GM04504 (cell line): ENCODE data around the gene TEF.
"Not testable (repeated sequence)": the region's sequence is repeated elsewhere in the genome, so short reads cannot be mapped to it uniquely, and the experiment has no call there.

Experiments
- DNase-seq: peaks from one replicate; pipeline ENCODE4 v3.0.0-alpha.2; 2012; ENCODE audit warnings: low read depth

TEF gene

DNA sequence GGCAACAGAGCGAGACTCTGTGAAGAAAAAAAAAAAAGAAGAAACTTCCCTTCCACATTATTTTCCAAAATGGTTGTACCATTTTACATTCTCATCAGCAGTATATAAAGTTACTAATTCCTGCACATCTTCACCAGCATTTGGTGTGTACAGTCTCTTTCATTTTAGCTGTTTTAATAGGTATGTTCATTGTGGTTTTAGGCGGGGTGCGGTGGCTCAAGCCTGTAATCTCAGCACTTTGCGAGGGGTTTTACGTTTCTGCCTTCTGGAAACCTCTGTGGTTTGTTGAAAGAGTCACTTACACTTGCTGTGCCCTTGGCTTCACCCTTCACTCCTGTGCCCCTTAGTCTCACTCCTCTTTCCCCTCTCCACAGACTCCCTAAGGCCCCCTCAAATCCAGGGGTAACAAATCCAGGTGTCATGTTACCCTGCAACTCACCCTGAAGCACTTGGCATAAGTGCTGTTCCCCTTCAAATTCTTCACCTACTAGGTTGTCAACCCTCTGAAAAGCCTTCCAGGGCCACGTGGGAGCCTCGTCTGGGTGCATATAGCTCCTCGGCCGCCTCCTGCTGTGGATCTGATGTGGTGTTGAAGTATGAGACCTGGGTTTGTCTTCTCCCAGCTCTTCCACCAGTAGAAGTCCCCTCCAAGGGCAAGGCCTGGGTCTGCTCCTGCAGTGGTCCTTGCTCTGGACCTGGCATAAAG is 44.1 kb downstream of the TEF start:
- DNase-seq: no peak

- DNase-seq: no peak
Observed at GRCh38 chr22:41429232-41429950, 47.6 kb downstream of the TEF start.

- DNase-seq: no peak
Observed at GRCh38 chr22:41429951-41430332, 48.2 kb downstream of the TEF start.

DNA sequence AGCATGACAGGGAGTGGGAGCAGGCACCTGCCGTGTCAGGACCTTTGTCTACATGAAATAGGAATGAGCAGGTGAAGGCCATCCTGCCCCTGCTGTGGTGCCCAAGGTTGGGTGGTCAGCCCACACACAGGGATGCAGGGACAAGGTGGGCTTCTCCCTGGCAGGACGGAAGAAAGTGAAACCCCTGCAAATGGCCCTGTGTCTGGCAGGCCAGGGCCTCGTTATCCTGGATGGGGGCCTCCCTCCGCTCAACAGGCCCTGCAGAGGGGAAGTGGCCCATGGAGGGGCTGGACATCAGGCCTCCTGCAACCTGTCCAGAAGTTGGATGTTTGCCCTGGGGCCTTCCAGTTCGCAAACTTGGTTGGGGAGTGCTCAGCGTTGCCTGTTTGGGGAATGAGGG is 49.9 kb downstream of the TEF start:
- no peak for DNase-seq

GRCh38 chr22:41433480-41433879 is 51.7 kb downstream of the TEF start:
- DNase-seq: not testable (repeated sequence)

DNA sequence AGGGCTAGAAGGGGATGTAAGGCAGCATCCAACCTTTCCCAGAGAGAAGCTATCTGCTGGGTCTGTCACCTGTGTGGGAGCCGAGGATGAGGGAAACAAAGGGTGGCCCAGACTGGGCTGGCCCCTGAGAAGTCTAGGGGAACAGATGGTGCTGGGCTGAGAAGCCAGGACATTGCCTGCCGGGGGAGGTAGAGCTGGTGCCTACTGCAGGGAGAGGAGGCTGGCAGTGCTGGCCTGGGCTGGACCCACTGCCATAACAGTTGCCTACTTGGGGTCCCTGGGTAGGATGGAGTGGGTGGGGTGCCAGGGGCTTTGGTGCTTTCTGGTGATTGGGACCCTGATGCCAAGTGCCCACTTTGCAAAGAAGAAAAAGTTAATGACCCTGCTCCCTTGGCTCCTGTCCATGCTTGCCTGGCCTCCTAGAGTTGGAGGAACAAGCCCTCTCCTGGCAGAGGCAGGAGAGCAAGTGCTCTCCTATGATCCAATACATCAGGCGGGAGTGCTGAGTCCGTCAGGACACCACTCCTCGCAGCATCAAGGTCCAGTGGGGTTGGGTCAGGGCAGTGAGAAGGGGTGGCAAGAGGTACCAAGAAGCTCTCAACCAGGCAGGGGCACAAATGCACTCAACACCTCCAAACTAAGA is 52.7 kb downstream of the TEF start:
- DNase-seq: not testable (repeated sequence)

DNA sequence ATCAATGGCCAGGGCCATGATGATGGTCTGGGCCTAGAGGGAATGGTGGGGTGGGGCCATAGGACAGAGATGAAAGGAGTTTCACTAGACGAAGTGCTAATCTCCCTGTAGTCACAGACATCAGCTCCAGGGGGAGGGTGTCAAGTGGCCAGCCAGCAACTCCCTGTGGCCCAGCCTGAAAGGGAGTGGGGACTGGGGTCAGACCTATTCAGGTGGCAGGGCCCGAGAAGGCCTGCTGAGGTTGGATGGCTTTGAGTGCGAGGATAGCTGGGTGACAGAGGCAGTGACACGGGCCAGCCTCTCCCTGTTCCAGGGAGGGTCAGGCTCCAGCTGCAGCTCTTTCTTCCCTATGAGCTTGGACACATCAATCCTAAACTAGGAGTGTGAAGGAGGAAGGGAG is 53.8 kb downstream of the TEF start:
- DNase-seq: no peak

GRCh38 chr22:41436322-41437113 is 54.8 kb downstream of the TEF start:
- no peak for DNase-seq

DNA sequence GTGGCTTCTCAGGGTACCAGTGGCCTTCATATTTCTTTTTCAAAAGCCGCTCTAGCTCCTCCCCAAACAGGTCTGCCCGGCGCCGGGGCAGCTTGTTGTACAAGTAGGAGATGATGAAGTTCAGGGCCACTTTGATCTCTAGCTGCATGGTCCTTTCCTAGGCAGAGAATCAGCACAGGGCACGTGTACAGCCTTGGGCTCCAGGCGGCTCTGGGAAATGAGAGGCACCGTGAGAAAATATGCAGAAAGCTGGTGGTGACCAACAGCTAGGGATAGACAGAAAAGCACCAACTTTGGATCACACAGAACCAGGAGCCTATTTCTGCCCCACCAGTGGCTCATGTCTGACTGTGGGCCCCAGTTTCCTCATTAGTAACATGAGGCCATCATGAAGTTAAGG is 55.5 kb downstream of the TEF start:
- no peak for DNase-seq

- DNase-seq: not testable (repeated sequence)
Observed at GRCh38 chr22:41440511-41440910, 58.8 kb downstream of the TEF start.

DNA sequence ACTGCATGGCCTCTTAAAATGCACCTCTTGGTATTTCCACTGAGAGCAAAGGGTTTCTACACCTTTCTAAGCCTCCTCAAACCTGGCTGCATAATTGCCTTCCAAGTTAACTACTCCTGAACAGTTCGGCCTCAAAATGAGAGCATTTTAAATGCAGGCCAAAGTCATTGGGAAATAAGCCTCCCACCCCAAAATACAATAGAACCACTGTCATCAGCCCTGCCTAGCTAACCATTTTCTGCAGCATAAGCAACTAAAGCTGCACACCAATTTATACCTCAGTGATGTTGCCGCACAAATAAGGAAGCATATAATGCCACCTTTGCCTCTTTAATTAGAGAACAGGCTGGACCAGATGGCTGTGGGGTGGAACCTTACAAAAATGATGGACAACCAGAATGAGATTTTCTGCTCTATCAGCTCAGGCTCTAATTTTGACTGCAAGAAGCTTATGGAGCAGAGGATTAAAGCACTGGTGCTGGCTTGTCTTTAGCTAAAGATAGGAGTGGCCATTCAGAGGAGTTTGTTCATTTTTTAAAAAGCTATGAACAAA is 60.6 kb downstream of the TEF start:
- DNase-seq: no peak

DNA sequence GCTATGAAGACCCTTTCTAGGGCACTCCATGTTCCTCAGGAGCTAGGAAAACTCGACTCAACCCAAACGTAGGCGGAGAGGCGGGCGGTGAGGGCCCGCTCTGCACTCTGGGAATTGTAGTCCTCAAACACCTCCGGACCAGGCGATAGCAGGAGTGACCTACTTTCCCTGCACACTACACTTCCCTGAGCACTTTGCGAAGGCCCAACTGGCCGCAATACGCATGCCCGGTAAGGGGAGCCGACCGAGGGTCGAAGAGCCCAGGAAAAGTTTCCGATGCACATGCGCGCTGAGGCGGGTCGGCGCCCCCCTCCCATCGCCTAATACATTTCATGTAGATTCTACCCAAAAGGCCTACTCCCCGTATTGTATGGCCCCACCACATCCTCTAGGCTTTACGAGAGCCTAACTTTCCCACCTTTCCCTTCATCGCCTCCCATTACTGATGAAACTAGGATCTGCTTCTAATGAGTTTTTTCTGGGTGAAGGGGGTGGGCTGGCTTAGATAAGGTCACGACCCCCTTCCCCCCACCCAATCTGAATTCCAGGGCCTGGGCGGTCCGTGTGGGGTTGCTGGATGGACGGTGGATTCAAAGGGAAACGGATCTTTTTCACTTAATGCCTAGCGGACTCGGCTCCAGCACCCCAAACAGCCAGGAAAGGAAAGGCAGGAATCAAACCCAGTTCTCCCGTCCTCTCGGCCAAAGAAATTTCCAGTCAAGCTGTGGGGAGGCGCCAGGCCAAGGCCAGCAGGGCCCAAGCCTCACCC is 62.8 kb downstream of the TEF start:
- peak; percentile 87 for DNase-seq

GRCh38 chr22:41445129-41446056 is 63.7 kb downstream of the TEF start:
- no peak for DNase-seq

GRCh38 chr22:41446057-41446501 is 64.3 kb downstream of the TEF start:
- DNase-seq: no peak

GRCh38 chr22:41446639-41447434 is 65.1 kb downstream of the TEF start, which contains the start of gene TOB2:
Gene TOB2 (minus strand): TSS chr22:41446801. CDS start chr22:41437345, 9,456 bp downstream.
- DNase-seq: peak; percentile 87

GRCh38 chr22:41447435-41448188 is 65.9 kb downstream of the TEF start:
- no peak for DNase-seq

DNA sequence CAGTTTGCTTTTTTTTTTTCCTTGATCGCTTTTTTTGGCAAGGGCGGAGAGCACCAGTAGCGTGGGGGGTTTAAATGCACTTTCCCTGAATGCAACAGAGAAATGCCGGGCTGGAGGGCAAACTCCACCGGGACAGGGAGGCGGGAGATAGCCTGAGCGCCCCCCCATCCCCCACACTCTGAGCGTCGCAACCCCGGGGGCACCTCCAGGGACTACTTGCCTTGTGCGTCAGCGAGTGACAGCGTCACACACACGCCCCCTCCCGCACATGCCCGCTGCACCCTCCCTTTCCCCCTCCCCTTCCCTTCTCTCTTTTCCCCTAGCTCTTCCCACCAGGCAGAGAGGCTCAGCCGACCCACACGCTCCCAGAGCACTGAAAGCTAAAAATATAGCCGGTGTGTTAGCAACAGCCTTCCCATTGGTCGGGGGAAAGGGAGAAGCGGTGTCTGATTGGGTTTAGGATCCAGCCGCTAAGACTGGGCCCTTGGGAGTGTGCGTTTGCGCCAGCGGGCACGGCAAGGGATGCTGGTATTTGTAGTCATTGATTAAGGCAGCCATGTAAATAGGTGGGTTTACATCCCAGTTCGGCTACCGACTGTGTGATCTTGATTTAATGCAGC is 66.6 kb downstream of the TEF start:
- DNase-seq: peak; percentile 99
